K562 treated with DMSO at 1 percent for 4 hours (cell line): Measurements from ENCODE around the gene ACAP1. TPM values are rescaled to one million over a fixed set of nuclear protein-coding genes. Genes with fewer than 3 reads are reported as not detected.

ENCODE experiments used
- total RNA-seq: library from RNA; unstranded; fragments of 300-600 nt; gene quantifications from 2 replicates; pipeline ENCODE4 v1.2.3, GENCODE V29; 2022; ENCODE audit not compliant: insufficient read depth

The ACAP1 gene, protein sequence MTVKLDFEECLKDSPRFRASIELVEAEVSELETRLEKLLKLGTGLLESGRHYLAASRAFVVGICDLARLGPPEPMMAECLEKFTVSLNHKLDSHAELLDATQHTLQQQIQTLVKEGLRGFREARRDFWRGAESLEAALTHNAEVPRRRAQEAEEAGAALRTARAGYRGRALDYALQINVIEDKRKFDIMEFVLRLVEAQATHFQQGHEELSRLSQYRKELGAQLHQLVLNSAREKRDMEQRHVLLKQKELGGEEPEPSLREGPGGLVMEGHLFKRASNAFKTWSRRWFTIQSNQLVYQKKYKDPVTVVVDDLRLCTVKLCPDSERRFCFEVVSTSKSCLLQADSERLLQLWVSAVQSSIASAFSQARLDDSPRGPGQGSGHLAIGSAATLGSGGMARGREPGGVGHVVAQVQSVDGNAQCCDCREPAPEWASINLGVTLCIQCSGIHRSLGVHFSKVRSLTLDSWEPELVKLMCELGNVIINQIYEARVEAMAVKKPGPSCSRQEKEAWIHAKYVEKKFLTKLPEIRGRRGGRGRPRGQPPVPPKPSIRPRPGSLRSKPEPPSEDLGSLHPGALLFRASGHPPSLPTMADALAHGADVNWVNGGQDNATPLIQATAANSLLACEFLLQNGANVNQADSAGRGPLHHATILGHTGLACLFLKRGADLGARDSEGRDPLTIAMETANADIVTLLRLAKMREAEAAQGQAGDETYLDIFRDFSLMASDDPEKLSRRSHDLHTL
- total RNA-seq: 4.5 and 5.4 TPM in 2 replicates

DNA sequence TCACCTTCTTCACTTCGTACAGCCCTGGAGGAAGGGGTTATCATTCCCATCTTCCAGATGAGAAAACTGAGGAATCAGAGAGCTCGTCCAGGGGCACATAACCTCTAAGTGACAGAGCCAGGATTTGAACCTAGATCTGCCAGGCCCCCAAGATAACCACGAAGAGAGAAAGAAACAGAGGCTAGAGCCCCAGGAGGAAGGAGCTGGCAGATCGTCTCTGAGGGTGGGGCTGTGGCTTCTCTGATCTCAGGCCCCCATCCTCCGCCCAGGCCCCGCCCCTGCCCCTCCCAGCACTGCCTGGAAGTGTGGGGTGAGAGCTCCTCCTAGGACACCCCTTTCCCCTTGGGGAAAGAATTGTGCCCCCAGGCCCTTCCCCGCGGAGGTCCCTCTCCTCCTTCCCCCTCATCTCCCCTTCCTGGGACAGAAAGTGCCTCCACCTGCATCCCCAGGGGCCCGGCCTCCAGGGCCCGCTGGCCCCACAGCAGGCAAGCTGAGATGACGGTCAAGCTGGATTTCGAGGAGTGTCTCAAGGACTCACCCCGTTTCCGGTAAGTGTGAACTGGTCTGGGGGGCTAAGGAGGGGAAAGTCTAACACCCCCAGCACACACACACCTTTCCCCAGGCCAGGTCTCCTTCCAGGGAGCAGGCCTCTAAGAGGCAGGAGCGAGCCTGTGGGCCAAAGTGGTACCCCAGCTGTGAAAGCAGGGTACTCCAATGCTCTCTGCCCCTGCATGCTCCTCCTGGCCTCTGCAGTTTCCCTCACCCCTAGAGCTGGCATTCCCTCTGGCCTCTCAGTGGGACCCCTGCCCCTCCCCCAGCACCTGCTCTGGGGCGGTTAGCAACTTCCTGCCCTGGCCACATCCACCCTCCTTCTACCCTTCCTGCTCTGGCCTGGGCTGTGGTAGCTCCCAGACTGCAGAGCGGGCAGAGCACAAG, at the start of gene ACAP1:
ACAP1 (plus strand) TSS at position 290 of the 936 bp plus-strand sequence; CDS start at position 496, 206 bp downstream.

DNA sequence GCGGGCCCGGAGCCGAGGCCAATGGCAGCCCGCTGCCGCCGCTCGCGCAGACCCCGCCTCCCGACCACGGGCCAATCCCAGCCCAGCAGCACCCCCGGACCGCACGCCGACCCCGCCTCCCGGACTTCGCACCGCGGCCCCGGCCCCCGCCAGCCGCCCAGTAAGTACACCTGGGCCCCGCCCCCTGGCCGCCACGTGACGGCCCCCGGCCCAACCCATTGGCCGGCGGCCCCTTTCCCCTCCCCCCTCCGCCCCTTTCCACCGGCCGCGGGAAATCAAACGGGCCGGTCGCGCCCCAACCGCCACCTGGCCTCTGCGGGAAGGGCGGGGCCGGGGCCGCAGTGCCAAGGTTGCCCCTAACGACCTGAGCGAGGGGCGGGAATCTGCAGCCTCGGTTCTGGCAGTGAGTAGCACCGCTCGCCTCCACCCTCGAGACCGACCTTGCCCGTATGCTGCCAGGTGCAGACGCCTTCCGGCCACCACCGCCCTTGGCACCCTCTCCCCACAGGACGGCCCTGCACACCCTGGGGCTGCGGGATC, 41.6 kb upstream of the ACAP1 start, which contains the start of gene YBX2:
YBX2 (minus strand) TSS at position 26 of the 540 bp plus-strand sequence. CDS start 139 bp downstream, outside the sequence.

DNA sequence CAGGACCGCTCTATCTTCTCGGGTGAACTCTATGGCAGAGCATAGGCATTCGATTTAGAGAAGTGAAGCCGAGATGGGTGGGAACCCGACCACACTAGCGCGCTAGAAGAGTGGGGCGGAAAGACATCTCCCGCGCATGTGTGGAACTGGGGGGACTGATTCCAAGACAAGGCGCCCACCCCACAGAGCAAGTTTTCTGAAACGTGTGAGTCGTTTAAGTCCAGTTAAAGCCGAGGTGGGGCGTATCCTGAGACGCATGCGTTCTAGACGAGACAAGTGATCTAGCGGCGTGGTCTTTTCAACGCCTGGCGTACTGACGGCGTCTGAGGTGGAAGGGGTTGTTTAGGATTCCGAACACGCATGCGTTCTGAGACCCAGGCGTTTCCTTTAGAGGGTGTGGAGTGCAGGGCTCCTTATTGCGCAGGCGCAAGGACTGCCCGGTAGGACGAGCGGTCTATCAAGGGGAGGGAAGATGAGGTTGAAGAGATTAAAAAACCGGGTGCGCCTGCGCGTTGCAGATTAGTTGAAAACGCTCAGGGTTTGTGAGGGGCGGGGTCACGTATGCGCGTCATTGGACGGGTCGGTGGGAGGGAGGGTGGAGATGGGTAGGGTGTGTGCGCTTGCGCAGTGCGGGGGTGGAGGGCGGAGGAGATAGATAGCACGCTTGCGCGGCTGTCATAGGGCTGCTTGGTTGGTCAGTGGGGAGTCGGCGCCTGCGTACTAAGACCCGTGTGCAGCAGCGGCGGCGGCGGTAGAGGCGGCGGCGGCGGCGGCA, 29.2 kb upstream of the ACAP1 start, which contains the start of gene EIF5A:
EIF5A (plus strand) TSS at position 718 of the 775 bp plus-strand sequence. CDS start 2,008 bp downstream, outside the sequence.

DNA sequence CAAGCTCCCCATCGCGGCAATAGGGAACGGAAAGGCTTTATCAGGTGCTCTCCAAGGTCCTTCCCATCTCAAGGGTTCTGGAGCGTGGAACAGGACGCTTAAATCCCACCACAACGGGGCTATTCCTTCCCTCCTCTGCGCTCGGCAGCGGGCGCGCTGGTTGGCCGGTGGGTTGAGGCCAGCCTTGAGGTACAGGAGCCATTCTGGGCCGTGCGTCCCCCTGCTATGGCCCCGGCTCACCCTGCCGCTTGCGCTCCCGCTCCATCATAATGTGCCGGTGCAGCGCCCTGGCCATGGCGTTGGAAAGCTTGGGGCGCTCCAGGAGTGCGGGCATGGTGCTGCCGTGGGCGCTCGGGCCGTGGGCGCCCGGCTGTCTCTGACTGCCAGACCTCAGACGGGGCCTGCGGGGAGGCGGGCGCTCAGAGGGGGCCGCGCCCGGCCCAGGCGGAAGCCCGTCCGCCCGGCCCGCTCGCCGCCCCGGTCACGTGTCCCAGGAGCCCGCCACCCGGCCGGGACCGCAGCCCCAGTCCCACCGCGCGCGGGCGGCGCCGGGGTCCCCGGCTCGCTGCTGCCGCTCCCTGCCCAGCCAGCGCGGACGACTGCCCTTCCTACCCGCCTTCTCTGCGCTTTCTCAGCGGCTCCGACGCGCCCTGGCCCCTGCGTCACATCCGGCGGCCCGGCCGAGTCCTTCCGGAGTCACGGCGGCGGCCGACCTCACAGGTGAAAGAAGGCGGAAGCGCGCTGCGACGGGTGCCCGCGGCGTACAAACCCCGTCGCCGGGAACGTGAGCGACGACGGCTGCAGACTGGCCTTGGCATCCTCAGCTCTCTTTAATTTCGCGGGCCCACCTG, 21.4 kb upstream of the ACAP1 start, which contains the start of gene GPS2:
GPS2 (minus strand) TSS at position 642 of the 851 bp plus-strand sequence; CDS start at position 334, 308 bp downstream.

DNA sequence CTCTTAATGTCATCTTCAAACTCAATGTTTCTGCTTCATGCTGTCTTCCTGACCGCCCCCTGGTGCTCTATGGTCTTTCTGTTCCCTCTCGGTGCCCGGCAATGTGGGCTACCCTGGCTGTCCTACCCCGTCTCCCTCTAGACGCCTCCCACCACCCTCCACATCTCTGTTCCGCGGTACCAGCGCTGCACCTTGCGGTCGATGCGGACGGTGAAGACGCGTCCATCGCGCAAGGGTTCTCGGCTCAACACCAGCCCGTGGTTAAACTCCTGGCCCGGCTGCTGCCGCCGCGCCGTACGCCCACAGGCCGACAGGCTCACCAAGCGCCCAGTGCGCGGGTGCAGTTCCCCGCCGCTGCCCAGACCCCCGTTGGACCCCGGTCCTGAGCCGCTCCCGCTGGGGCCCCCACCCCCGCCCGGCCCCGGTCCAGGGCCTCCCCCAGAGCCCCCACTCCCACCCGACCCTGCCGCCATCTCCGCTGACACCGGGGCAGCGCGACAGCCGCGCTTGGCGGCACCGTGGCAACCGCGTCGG, 7.4 kb upstream of the ACAP1 start, which contains the start of gene NEURL4:
NEURL4 (minus strand) TSS at position 496 of the 534 bp plus-strand sequence; CDS start at position 473, 23 bp downstream.

DNA sequence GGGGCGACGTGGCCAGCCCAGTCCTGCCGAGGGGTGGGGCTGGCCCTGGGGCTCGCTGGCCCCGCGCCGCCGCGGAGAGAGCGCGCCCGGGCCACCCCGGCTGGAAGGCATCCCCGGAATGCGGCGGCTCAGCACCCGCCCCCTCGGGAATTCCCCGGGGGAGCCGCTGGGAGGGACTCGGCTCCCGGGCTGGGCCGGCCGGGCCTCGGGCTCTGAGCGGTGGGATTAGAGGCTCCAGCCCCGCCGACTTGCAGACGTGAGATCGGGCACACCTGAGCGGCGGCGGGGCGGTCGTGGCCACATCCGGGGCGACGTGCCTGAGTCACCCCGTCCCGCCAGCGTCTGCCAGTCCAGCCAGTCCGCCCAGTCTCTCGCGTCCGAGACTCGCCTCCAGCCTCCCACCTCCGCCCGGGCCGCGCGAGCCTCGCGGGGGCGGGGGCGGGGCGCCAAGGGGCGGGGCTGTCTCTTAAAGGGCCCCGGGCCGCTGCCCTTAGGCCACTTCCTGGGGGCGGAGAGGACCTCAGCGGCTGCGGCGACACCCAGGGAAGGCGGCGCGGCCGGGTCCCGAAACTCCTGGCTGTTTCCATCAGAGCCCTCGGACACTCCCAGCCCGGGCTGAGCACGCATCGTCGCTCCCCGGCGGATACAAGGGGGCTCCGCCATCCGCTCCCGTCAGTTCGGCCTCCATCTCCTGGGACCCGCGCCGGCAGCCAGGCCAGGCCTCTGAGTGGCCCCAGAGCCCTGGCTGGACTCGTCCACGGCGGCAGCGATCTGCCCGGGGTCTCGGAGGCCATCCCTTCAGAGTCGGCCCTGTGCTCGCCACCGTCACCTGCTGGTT, 15.6 kb downstream of the ACAP1 start, which contains the start of gene KCTD11:
KCTD11 (plus strand) TSS at position 498 of the 838 bp plus-strand sequence.

DNA sequence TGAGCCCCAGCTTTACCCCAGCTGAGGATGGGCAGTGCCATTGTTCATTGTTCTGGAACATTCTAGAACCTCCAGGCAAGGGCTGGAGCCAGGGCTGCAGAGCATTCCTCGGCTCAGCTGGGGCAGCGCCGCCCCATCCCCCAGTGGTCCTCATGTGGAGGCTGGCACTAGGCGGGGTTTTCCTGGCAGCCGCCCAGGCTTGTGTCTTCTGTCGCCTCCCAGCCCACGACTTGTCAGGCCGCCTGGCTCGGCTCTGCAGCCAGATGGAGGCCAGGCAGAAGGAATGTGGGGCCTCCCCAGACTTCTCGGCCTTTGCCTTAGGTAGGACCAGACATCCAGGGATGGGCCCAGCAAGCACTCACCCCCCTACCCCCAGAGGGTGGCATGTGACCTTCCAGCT, 18.7 kb downstream of the ACAP1 start, which contains the start of gene TMEM95:
TMEM95 (plus strand) TSS at position 104 of the 400 bp plus-strand sequence; CDS start at position 153, 49 bp downstream.

DNA sequence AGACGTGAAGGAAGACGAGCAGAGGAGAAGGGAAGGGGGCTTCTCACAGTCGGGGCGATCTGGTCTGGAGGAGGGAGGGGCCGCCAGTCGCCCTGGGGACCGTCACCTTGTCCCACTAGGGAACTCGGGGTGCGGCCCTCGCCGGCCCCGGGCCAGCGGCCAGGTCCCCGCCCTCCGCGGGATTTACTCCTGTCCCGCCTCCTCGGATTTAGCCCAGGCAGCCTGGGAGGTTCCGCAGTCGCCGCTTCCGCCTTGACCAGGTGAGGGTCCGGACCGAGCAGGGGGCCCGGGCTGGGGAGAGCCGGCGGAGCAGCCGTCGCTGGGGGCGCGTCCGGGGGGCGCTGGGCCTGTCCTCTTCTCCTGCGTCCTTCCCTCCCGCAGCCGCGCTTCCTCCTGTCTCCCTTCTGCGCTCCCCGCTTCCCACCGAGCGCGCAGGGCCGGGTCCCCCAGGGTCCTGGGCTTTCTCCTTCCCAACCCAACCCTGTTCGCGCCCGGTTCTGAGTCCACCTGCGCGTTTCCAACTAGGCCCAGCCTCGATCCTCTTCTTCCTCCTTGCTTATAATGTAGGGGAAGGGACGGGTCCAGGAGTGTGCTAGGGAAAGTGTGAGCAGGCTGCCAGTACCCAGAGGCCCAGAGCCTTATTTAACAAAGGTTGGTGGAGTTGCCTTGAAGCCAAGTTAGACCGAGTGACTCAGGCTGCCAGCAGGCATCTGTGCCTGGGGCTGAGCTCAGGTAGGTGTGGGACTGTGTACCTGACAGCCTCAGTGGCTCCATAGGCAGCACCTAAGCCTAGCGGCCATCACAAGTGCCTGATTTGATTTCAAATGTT, 44.7 kb downstream of the ACAP1 start, which contains the start of gene TNK1:
TNK1 (plus strand) TSS at position 235 of the 829 bp plus-strand sequence. CDS start 1,838 bp downstream, outside the sequence.

DNA sequence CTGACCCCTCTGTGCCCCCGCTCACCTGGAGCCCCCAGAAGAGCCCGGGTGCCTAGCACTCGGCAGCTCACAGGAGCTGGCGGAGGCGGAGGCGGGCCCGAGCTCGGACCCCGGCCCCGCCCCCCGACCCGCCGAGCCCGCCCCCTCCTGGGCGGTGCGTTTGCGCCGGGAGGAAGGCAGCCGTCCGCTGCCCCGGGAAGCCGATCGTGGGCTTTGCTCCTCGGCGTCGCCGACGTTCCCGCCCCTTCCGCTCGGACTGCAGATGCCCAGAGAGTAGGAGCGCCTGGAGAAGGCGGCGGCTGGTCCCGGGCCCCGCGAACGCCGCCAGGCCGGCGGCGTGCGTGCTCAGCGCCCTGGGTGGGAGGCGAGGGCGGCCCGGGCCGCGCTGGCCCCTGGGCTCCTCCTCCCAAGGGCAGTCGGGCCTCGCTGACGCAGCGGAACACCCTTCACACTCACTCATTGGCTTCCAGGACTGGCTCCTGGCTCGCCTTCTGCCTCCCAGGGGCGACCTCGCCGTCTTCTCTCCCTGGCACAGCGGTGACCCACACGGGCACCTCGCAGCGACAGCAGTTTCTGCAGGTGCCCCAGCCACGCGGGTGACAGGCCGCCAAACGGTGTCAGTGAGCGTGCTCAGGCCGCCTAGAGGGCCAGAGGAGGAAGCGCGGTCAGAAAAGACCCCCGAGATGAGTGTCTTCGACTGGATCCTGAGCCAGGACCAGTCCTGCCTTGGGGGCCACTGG, 58.3 kb downstream of the ACAP1 start, which contains the start of gene PLSCR3:
PLSCR3 (minus strand) TSS at position 74 of the 740 bp plus-strand sequence. CDS start 415 bp downstream, outside the sequence.

Other genes starting within 250 kb of the ACAP1 start
- not detected in 2 replicates for gene ASGR2, start 221.7 kb upstream of the ACAP1 start, total RNA-seq
- 0.52 TPM in 1 of 2 replicates, not detected in the other for gene ASGR1, start 157.2 kb upstream of the ACAP1 start, total RNA-seq
- 5.6 and 7.8 TPM in 2 replicates for gene DLG4, start 116.7 kb upstream of the ACAP1 start, total RNA-seq
- 284 and 290 TPM in 2 replicates for gene ACADVL, start 116.6 kb upstream of the ACAP1 start, total RNA-seq
- 46.3 and 47.3 TPM in 2 replicates for gene DVL2, start 102.0 kb upstream of the ACAP1 start, total RNA-seq
- 11.3 and 15.0 TPM in 2 replicates for gene PHF23, start 97.1 kb upstream of the ACAP1 start, total RNA-seq
- gene GABARAP, start 94.1 kb upstream of the ACAP1 start, total RNA-seq: 256 and 265 TPM in 2 replicates
- gene CTDNEP1, start 84.8 kb upstream of the ACAP1 start, total RNA-seq: 77.2 and 80.6 TPM in 2 replicates
- 46.9 and 57.4 TPM in 2 replicates for gene ELP5, start 84.3 kb upstream of the ACAP1 start, total RNA-seq
- 20.0 and 29.2 TPM in 2 replicates for gene CLDN7, start 74.1 kb upstream of the ACAP1 start, total RNA-seq
- 0.82 TPM in 1 of 2 replicates, not detected in the other for gene SLC2A4, start 54.8 kb upstream of the ACAP1 start, total RNA-seq
- not detected in 2 replicates for gene YBX2, start 41.9 kb upstream of the ACAP1 start, total RNA-seq
- gene EIF5A, start 28.9 kb upstream of the ACAP1 start, total RNA-seq: 354 and 384 TPM in 2 replicates
- gene GPS2, start 21.2 kb upstream of the ACAP1 start, total RNA-seq: 45.5 and 46.9 TPM in 2 replicates
- gene NEURL4, start 7.2 kb upstream of the ACAP1 start, total RNA-seq: 8.2 and 13.1 TPM in 2 replicates
- gene KCTD11, start 15.6 kb downstream of the ACAP1 start, total RNA-seq: 3.2 and 4.3 TPM in 2 replicates
- gene TMEM95, start 18.6 kb downstream of the ACAP1 start, total RNA-seq: not detected in 2 replicates
- 7.3 and 8.2 TPM in 2 replicates for gene TNK1, start 44.6 kb downstream of the ACAP1 start, total RNA-seq
- gene PLSCR3, start 58.0 kb downstream of the ACAP1 start, total RNA-seq: 7.7 and 10.7 TPM in 2 replicates
- gene TMEM256, start 67.6 kb downstream of the ACAP1 start, total RNA-seq: 43.4 and 70.5 TPM in 2 replicates
- gene NLGN2, start 71.3 kb downstream of the ACAP1 start, total RNA-seq: 7.1 and 11.9 TPM in 2 replicates
- gene SPEM1, start 83.8 kb downstream of the ACAP1 start, total RNA-seq: not detected in 2 replicates
- gene SPEM2, start 89.1 kb downstream of the ACAP1 start, total RNA-seq: not detected in 2 replicates
- gene SPEM3, start 92.3 kb downstream of the ACAP1 start, total RNA-seq: not detected in 2 replicates
- gene TMEM102, start 98.9 kb downstream of the ACAP1 start, total RNA-seq: 6.8 and 6.9 TPM in 2 replicates
- 5.7 and 9.0 TPM in 2 replicates for gene FGF11, start 103.0 kb downstream of the ACAP1 start, total RNA-seq
- 8.1 and 9.3 TPM in 2 replicates for gene CHRNB1, start 108.5 kb downstream of the ACAP1 start, total RNA-seq
- gene ZBTB4, start 143.1 kb downstream of the ACAP1 start, total RNA-seq: 3.2 TPM in 2 replicates
- gene SLC35G6, start 144.9 kb downstream of the ACAP1 start, total RNA-seq: not detected in 2 replicates
- 59.8 and 69.8 TPM in 2 replicates for gene POLR2A, start 147.8 kb downstream of the ACAP1 start, total RNA-seq
- gene TNFSF12, start 212.5 kb downstream of the ACAP1 start, total RNA-seq: 1.7 and 2.1 TPM in 2 replicates
- 1.0 and 1.9 TPM in 2 replicates for gene TNFSF13, start 222.2 kb downstream of the ACAP1 start, total RNA-seq
- 36.6 and 40.6 TPM in 2 replicates for gene SENP3, start 225.4 kb downstream of the ACAP1 start, total RNA-seq
- gene CD68, start 243.1 kb downstream of the ACAP1 start, total RNA-seq: 45.7 and 47.2 TPM in 2 replicates
- gene MPDU1, start 247.3 kb downstream of the ACAP1 start, total RNA-seq: 82.7 and 83.4 TPM in 2 replicates